HCT116 (cell line): ENCODE data around the gene BAHCC1. TPM values are rescaled to one million over a fixed set of nuclear protein-coding genes. Genes with fewer than 3 reads are reported as not detected.
A peak's percentile ranks its signal among the peaks of the same experiment; 100 is the strongest.

Source experiments
- ATAC-seq: fragments of 200-7000 bp; cut with Tn5 transposase; 2 replicates; pipeline ENCODE4 v1.9.1; 2020; ENCODE audit warnings: mild to moderate bottlenecking, moderate library complexity
- BruUV-seq: library from RNA; stranded (reverse); fragments of 400-500 nt; replicated peaks from 2 replicates; lab custom pipeline; 2021; lab: Mats Ljungman, UMichigan
- CTCF ChIA-PET: fragments of 300-600 bp; sonication (Branson Sonifier 250); formaldehyde crosslinking; loops from one replicate; lab custom pipeline; 2021; ENCODE audit warnings: antibody characterized with exemption; lab: Charles Lee
- POLR2A ChIA-PET: fragments of 300-600, 350-600 bp; sonication (Branson Sonifier 250); formaldehyde crosslinking; loops from one replicate; lab custom pipeline; 2021; ENCODE audit warnings: antibody characterized with exemption; lab: Charles Lee
- RAD21 ChIA-PET, 2 experiments: fragments of 300-600 bp; sonication (Branson Sonifier 250); formaldehyde crosslinking; loops; one replicate each; lab custom pipeline; 2023; ENCODE audit warnings: low total read pairs in 2 of 2; ENCODE audit not compliant: uncharacterized antibody in 2 of 2, unreplicated experiment in 2 of 2, low non-redundant PET in 1 of 2; lab: Charles Lee
- DNase-seq: peaks from one replicate; pipeline ENCODE4 v3.0.0-alpha.2; 2010; ENCODE audit warnings: low read depth, low spot score
- H2AFZ ChIP-seq: fragments of 200-600 bp; shearing (Covaris generic), sonication (generic); 2 replicates; pipeline ENCODE4 v1.6.1; 2017; ENCODE audit warnings: low read depth, mixed run types, mixed read lengths, antibody characterized with exemption, low read length; ENCODE audit not compliant: poor library complexity, severe bottlenecking
- H3K27ac ChIP-seq: 2 replicates; pipeline ENCODE4 v1.5.1; 2012; ENCODE audit warnings: low read depth, low read length
- H3K27me3 ChIP-seq: fragments of 200-600 bp; sonication (generic); 2 replicates; pipeline ENCODE4 v1.6.1; 2016; ENCODE audit warnings: mixed run types, low read length, mixed read lengths; ENCODE audit not compliant: insufficient read depth
- H3K36me3 ChIP-seq, 2 experiments: fragments of 200-500 bp in 1 of 2; fragments of 200-600 bp in 1 of 2; sonication (Bioruptor generic) in 1 of 2; sonication (generic) in 1 of 2; 2 replicates each; pipeline versions ENCODE4 v1.5.1 to v1.6.1; 2014 to 2016; ENCODE audit warnings: low read length in 2 of 2, inconsistent platforms in 1 of 2, mixed read lengths in 1 of 2, mixed run types in 1 of 2; ENCODE audit not compliant: insufficient read depth in 2 of 2, control insufficient read depth in 1 of 2
- H3K4me1 ChIP-seq, 2 experiments: fragments of 200-600 bp in 1 of 2; sonication (generic) in 1 of 2; 2 replicates each; pipeline versions ENCODE4 v1.5.1 to v1.6.1; 2012 to 2017; ENCODE audit warnings: low read length in 2 of 2, inconsistent platforms in 1 of 2, mild to moderate bottlenecking in 1 of 2, mixed read lengths in 1 of 2, mixed run types in 1 of 2, moderate library complexity in 1 of 2; ENCODE audit not compliant: insufficient read depth in 2 of 2, control insufficient read depth in 1 of 2
- H3K4me2 ChIP-seq: fragments of 200-600 bp; sonication (generic); 2 replicates; pipeline ENCODE4 v1.6.1; 2017; ENCODE audit warnings: mixed run types, low read length, mixed read lengths
- H3K4me3 ChIP-seq, 2 experiments: fragments of 200-600 bp in 1 of 2; sonication (generic) in 1 of 2; replicated peaks in 1 of 2; 2 replicates each; pipeline ENCODE4 v1.5.1; 2011 to 2016; ENCODE audit warnings: low read length in 2 of 2, control low read depth in 1 of 2, low read depth in 1 of 2, mild to moderate bottlenecking in 1 of 2, mixed read lengths in 1 of 2, mixed run types in 1 of 2
- H3K79me2 ChIP-seq: fragments of 200-600 bp; sonication (generic); 2 replicates; pipeline ENCODE4 v1.6.1; 2017; ENCODE audit warnings: mild to moderate bottlenecking, mixed run types, low read length, moderate library complexity, mixed read lengths; ENCODE audit not compliant: insufficient read depth
- H3K9ac ChIP-seq: fragments of 200-600 bp; sonication (generic); 2 replicates; pipeline ENCODE4 v1.6.1; 2016; ENCODE audit warnings: low read length, mixed read lengths
- H3K9me2 ChIP-seq: fragments of 200-600 bp; sonication (generic), shearing (Covaris generic); 2 replicates; pipeline ENCODE4 v1.6.1; 2017; ENCODE audit warnings: mixed run types, mild to moderate bottlenecking, moderate library complexity; ENCODE audit not compliant: insufficient read depth
- H3K9me3 ChIP-seq, 2 experiments: fragments of 200-500 bp in 1 of 2; fragments of 200-600 bp in 1 of 2; sonication (Bioruptor generic) in 1 of 2; sonication (generic) in 1 of 2; 2 replicates each; pipeline ENCODE4 v1.6.1; 2014 to 2017; ENCODE audit warnings: low read length in 2 of 2, mixed read lengths in 2 of 2, inconsistent platforms in 1 of 2, low read depth in 1 of 2, mild to moderate bottlenecking in 1 of 2, mixed run types in 1 of 2, moderate library complexity in 1 of 2; ENCODE audit not compliant: control insufficient read depth in 1 of 2, insufficient read depth in 1 of 2
- H4K20me1 ChIP-seq: fragments of 200-600 bp; sonication (generic), shearing (Covaris generic); 2 replicates; pipeline ENCODE4 v1.6.1; 2017; ENCODE audit warnings: mixed run types, mild to moderate bottlenecking, moderate library complexity; ENCODE audit not compliant: insufficient read depth
- CBX3 ChIP-seq: IDR thresholded peaks from 2 replicates; pipeline ENCODE4 v1.6.1; 2012; ENCODE audit warnings: low read depth
- CEBPB ChIP-seq: IDR thresholded peaks from 2 replicates; pipeline ENCODE4 v1.6.1; 2012; ENCODE audit warnings: low read depth
- ELF1 ChIP-seq: IDR thresholded peaks from 2 replicates; pipeline ENCODE4 v1.6.1; 2012; ENCODE audit warnings: low read depth, borderline replicate concordance
- EZH2 ChIP-seq: fragments of 200-600 bp; sonication (generic); IDR thresholded peaks from 2 replicates; pipeline ENCODE4 v1.6.1; 2017; ENCODE audit warnings: antibody characterized with exemption, mixed run types
- FOSL1 ChIP-seq: IDR thresholded peaks from 2 replicates; pipeline ENCODE4 v1.6.1; 2012; ENCODE audit warnings: low read depth
- JUND ChIP-seq: IDR thresholded peaks from 2 replicates; pipeline ENCODE4 v1.6.1; 2012
- POLR2A ChIP-seq: IDR thresholded peaks from 2 replicates; pipeline ENCODE4 v1.7.0; 2011; ENCODE audit warnings: borderline replicate concordance; ENCODE audit not compliant: insufficient read depth, insufficient read length; ENCODE audit errors: extremely low read depth
- RAD21 ChIP-seq: IDR thresholded peaks from 2 replicates; pipeline ENCODE4 v1.6.1; 2012; ENCODE audit warnings: low read depth, mild to moderate bottlenecking
- SRF ChIP-seq: IDR thresholded peaks from 2 replicates; pipeline ENCODE4 v1.6.1; 2012; ENCODE audit warnings: low read depth
- YY1 ChIP-seq: IDR thresholded peaks from 2 replicates; pipeline ENCODE4 v1.6.1; 2011; ENCODE audit warnings: low read length, low read depth, moderate library complexity, mild to moderate bottlenecking; ENCODE audit not compliant: insufficient replicate concordance; ENCODE audit errors: extremely low read depth
- intact Hi-C: fragments of 100-400 bp; cut with micrococcal nuclease; formaldehyde crosslinking; loops from 2 replicates; pipeline ENCODE4 v1.10.0; 2022
- total RNA-seq: library from RNA; stranded (reverse); gene quantifications from one replicate; pipeline ENCODE4 v1.2.1, GENCODE V29; 2021; ENCODE audit not compliant: unreplicated experiment
- TF ChIP-seq, protein P1 (sequence below): IDR thresholded peaks from 2 replicates; pipeline ENCODE4 v1.6.1; 2012
- TF ChIP-seq, protein P2 (sequence below): IDR thresholded peaks from 2 replicates; pipeline ENCODE4 v1.6.1; 2012; ENCODE audit warnings: low read depth
- TF ChIP-seq, protein P3 (sequence below): IDR thresholded peaks from 2 replicates; pipeline ENCODE4 v1.6.1; 2012

BAHCC1 gene
- total RNA-seq, 1 experiment from 2014 or later: 45.2 TPM

DNA sequence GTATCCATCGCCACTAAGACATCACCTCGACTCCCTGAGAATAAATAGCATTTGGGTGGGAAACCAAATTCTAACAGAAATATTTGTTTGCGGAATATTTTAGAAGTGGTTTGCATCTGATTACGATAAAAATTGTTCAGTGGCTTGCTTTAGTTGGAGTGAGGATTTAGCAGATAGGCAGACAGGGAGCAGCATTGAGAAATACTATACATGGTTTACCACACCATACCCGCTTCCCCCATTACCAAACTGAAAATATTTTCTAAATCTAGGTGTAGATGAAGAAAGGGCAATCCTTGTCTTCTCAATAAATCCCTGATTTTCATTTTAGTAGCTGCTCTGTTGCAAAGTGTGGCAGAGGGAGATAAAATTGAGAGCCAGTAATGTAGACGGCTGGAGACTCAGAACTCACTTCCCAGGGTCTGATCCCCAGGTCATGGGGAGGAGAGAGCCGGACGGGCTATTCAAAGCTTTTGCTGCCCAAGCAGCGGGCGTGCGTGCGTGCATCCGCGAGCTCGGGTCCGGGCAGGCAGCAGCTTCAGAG lies 808 bp upstream of the BAHCC1 start:
- peaks cover 2 to 4% of the 10 kb centered on the region in 2 experiments; a peak in 2 of 4 replicates for H3K36me3 ChIP-seq
- BruUV-seq: no TSS peak
- DNase-seq: no peak
- ChIA-PET RAD21 (interaction anchor here (0.7 to 1.5 kb wide), 10 partner anchors 15 to 103 kb away, joined by 3 to 10 read pairs (median 4); no protein-coding TSS in a partner anchor), POLR2A (interaction anchor here (0.7 to 2.2 kb wide), 27 partner anchors 9 to 171 kb away, joined by 3 to 21 read pairs (median 6); partner anchors contain the start of genes ACTG1 and CEP131), CTCF (interaction anchor here (0.7 to 1.4 kb wide), 12 partner anchors 10 to 102 kb away, joined by 3 to 12 read pairs (median 4); partner anchors contain the start of gene SLC38A10)
- H3K79me2 ChIP-seq: peaks cover 56% of the 10 kb centered on the region
- H3K9me2 ChIP-seq: no peaks in the 10 kb centered on the region
- no peaks in the 10 kb centered on the region for H3K27me3 ChIP-seq
- no peak for ATAC-seq
- intact Hi-C loops: loop anchor here (2.0 kb wide), 4 partner anchors 28 to 100 kb away; partner anchors contain the start of gene SLC38A10
- TF ChIP-seq ELF1: no peak
- no peak for TF ChIP-seq CBX3
- TF ChIP-seq, protein P1, sequence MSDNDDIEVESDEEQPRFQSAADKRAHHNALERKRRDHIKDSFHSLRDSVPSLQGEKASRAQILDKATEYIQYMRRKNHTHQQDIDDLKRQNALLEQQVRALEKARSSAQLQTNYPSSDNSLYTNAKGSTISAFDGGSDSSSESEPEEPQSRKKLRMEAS: no peak
- TF ChIP-seq, protein P2, sequence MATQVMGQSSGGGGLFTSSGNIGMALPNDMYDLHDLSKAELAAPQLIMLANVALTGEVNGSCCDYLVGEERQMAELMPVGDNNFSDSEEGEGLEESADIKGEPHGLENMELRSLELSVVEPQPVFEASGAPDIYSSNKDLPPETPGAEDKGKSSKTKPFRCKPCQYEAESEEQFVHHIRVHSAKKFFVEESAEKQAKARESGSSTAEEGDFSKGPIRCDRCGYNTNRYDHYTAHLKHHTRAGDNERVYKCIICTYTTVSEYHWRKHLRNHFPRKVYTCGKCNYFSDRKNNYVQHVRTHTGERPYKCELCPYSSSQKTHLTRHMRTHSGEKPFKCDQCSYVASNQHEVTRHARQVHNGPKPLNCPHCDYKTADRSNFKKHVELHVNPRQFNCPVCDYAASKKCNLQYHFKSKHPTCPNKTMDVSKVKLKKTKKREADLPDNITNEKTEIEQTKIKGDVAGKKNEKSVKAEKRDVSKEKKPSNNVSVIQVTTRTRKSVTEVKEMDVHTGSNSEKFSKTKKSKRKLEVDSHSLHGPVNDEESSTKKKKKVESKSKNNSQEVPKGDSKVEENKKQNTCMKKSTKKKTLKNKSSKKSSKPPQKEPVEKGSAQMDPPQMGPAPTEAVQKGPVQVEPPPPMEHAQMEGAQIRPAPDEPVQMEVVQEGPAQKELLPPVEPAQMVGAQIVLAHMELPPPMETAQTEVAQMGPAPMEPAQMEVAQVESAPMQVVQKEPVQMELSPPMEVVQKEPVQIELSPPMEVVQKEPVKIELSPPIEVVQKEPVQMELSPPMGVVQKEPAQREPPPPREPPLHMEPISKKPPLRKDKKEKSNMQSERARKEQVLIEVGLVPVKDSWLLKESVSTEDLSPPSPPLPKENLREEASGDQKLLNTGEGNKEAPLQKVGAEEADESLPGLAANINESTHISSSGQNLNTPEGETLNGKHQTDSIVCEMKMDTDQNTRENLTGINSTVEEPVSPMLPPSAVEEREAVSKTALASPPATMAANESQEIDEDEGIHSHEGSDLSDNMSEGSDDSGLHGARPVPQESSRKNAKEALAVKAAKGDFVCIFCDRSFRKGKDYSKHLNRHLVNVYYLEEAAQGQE: no peak
- no peak for TF ChIP-seq YY1
- TF ChIP-seq RAD21: no peak
- no peak for TF ChIP-seq CEBPB
- TF ChIP-seq, protein P3, sequence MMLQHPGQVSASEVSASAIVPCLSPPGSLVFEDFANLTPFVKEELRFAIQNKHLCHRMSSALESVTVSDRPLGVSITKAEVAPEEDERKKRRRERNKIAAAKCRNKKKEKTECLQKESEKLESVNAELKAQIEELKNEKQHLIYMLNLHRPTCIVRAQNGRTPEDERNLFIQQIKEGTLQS: no peak
- TF ChIP-seq POLR2A: no peak
- no peak for TF ChIP-seq EZH2
- TF ChIP-seq FOSL1: no peak
- TF ChIP-seq JUND: no peak
- TF ChIP-seq SRF: no peak
- H3K9me3 ChIP-seq: no peaks in the 10 kb centered on the region
- peak overlapping the region; percentile 97 for H3K27ac ChIP-seq
- peak overlapping the region; percentile 78 for H3K4me2 ChIP-seq
- peak overlapping the region; percentile 39 to 75 for H3K4me3 ChIP-seq
- peak overlapping the region; percentile 89 for H3K9ac ChIP-seq
- H2AFZ ChIP-seq: no peak overlapping the region
- H4K20me1 ChIP-seq: no peaks in the 10 kb centered on the region
- peaks cover 29 to 50% of the 10 kb centered on the region in 2 experiments for H3K4me1 ChIP-seq
